Stimulated activated CD8-positive, alpha-beta memory T cell treated with anti-CD3 and anti-CD28 coated beads, Interleukin-12 subunit alpha, Interleukin-12 subunit beta, amount 100 ng/mL, for 24 hours (primary cell): ENCODE data around the gene NFATC2.

Experiments used
- DNase-seq: peaks from one replicate; pipeline ENCODE4 v3.0.0-alpha.2; 2020; ENCODE audit errors: extremely low read depth

Gene NFATC2

GRCh38 chr20:51391926-51392325, 150.6 kb downstream of the NFATC2 start:
- DNase-seq = no peak

DNA sequence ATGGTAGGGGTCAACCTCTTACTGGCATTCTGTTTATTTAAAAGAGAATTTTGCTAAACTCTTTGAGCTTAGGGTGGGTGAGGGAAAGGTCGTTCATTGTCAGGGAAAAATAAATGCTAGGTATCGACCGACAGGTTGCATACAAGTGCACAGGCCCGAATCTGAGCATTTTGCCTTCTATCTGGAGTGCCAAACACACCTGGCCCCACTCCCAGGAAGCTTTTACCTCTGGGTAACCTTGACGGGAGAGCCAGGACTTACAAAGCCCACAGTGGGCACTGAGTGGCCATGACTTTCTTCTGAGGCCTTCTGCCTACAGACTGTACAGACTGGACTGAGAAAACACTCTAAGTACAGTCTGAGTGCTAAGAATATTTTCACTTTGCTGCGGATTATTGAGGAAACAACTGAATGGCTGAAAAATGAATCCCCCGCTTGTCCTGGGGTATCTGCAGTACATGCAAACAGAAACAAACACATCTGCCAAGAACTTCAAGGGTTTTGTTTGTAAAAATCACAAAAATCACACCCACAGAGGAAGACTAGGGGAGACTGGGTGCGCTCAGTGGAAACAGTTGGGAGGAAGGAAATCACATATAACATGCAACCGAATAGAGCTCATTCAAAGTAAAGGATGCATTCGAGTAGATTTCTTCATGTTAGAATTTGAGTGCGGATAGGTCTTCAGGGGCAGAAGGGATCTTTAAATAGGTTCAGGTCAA, 152.8 kb downstream of the NFATC2 start:
- DNase-seq = no peak

- DNase-seq = no peak
Measured at GRCh38 chr20:51388756-51389542, 153.6 kb downstream of the NFATC2 start.

DNA sequence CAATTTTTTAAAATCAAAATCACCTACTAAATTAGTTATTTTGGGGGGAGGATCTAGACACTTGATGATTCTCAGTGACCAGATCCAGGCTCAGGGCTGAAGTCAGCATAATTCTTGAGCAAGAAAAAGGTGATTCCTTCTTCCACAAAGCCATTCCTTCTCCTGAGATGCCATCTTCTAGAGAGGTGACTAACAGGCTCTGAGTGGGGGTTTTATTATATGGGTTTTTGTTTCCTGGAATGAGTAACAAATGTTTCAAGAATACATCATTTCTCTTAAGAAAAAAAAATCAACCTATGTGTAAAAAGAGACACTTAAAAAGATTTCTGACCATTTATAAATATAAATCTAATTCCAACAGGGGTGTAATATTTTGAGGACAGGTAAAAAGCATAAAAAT, 154.3 kb downstream of the NFATC2 start:
- no peak for DNase-seq

GRCh38 chr20:51387125-51387875, 155.2 kb downstream of the NFATC2 start:
- no peak for DNase-seq

GRCh38 chr20:51386586-51386985, 155.9 kb downstream of the NFATC2 start:
- no peak for DNase-seq

DNA sequence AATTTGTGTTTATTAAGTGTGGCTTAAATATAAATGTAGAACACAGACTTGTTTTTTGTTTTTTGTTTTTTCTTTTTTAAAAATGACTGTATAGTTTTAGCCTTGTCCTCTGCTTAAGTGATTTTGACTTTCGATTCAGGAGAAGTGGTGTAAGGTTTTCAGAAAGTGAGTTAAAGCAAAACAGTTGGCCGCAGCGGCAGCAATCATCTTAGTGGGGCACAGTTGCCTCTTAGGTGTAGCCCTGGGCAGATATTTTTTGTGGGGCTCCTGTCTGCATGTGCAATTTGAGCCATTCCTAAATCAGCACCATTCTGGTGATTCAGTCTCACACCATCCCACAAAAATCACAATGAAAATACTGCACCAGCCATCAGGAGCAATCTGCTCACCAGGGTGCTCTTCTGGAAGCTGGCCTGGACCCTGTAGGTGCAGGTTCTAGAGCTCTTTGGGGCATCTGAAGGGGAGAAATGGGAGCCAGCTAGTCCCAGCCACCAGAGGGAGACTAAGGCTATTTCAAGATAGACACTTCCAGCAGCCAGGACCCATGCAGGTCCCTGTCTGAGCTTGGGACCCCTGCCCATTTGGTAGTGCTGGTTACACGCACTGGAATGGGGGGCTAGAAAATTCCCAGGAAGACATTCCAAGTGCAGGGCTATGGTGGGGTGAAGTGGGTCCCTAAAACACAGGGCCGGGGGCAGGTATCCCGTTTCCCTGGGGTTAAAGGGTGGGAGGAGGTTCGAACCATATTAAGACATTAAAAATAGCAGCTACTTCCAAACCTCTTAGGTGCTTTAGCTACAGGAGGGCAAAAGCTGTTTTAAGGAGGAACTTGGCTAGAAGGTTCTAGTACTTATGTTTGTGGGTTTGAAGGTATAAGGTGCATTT, 156.6 kb downstream of the NFATC2 start:
- DNase-seq = no peak

DNA sequence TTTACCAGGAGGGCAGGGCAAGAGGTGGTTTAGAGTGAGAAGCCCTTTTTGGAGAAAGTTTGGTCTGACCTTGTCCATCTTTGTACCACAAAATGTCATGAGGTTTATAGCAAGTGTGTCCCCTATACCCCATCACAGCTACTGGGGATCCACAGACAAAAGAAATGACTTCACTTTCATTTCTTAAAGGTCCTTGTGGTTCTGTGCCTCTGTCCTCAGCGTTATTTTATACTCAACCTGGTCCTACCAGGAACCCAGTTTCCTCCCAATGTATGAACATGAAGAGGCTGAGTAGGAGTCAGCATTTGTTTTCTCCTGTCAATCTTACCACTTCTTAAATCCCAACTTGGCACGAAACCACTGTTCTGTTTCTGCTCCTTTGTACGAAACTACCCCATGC, 157.6 kb downstream of the NFATC2 start:
- no peak for DNase-seq

DNA sequence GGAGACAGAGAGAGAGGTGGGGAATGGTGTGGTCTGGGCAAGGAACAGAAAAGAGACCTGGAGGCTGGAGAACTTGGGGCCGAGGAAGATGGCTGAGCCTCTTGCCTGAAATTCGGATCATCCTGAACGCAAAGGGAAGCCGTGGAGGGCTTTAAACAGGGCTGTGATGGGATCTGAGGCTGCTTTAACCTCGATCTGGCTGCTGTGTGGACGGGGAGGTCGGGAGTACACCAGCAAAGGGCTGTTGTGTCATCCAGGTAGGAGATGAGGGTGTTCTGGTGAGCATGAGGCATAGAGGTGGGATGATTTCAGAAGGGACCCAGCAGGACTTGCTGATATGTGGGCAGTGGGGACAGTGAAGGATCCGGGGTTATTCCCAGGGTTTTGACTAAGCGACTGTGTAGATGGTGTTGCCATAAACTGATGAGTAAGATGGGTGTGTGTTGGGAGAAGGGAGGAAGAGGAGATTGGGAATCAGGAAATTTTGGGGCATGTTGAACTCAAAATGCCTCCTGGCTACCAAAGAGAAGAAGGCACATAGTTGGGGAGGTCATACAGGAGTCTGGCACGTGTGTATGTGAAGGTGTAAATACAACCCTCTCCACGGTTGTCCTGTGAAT, 158.5 kb downstream of the NFATC2 start:
- no peak for DNase-seq

GRCh38 chr20:51382986-51383821, 159.3 kb downstream of the NFATC2 start:
- no peak for DNase-seq

DNA sequence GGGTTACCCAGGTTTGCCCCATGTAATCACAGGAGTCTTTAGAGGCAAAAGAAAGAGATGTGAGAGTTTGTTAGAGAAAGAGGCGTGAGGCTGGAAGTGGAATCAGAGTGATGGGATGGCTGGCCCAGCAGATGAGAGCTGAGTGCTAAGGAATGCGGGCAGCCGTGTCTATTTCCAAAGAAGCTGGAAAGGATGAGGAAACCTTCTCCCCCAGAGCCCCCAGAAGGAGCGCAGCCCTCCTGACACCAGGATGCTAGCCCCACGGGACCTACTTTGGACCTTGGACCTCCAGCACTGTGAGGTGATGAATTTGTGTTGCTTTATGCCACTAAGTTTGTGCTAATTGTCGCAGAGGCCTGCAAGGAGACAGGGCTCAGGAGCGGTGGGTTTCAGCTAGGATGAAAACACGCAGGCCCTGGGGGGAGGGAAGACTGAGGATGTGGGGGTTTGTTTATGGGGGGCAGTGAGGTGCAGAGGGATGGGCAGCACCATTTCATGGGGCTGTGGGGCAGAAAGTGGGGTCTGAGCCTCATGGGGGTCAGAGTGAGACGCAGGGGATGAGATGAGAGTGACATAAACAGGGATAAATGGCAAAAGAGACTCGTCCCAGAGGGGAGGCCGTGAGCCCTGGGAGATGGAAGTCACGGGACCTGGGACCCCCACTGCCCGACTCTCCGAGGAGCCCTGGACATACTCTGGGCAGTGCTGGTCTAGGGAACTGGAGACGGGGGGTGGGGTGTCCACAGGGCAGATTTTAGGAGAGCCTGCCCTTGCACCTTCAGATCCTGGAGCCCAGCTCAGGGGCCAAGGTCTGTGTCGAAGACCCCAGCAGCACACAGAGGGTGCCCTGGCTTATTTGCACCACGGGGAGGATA, 160.2 kb downstream of the NFATC2 start:
- no peak for DNase-seq

DNA sequence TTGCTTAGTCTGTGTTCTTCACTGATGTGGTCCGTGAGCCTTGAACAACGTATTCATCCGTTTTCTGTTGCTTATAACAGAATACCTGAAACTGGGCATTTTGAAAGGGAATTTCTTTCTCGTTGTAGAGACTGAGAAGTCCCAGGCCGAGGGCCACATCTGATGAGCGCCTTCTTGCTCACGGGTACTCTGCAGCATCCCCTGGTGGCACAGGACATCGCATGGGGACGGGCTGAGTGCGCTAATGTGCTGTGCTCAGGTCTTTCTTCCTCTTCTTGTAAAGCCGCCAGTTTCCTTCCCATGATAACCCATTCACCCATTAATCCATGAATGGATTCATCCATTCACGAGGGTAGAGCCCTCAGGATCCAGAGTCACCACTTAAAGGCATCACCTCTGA, 161.0 kb downstream of the NFATC2 start:
- no peak for DNase-seq

- DNase-seq = no peak
Measured at GRCh38 chr20:51380401-51381385, 161.8 kb downstream of the NFATC2 start.

DNA sequence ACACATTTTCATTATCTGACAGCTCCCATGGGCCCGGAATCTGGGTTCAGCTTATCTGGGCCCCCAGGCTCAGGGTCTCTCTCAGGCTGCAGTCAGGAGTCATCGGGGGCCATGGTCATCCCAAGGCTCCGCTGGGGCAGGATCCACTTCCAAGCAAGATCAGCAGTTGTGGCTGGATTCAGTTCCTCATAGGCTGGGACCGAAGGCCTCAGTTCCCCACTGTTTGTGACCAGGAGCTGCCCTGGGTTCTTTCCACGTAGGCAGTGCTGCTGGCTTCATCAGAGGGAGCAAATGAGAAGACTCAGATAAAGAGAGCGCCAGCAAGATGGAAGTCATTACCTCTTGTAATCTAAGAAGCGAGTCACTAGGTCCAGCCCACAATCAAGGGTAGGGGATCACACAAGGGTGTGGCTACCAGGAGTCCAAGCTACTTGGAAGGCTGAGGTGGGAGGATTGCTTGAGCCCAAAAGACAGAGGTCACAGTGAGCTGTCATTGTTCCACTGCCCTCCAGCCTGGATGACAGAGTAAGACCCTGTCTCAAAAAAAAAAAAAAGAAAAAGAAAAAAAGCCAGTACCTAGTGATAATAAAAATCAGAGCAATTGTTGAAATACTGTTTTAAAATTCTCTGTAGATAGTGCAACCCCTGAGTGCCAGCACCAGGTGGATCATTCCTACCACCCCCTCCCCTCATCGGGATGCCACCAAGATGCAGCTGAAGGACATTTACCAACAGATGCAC, 162.7 kb downstream of the NFATC2 start:
- no peak for DNase-seq

DNA sequence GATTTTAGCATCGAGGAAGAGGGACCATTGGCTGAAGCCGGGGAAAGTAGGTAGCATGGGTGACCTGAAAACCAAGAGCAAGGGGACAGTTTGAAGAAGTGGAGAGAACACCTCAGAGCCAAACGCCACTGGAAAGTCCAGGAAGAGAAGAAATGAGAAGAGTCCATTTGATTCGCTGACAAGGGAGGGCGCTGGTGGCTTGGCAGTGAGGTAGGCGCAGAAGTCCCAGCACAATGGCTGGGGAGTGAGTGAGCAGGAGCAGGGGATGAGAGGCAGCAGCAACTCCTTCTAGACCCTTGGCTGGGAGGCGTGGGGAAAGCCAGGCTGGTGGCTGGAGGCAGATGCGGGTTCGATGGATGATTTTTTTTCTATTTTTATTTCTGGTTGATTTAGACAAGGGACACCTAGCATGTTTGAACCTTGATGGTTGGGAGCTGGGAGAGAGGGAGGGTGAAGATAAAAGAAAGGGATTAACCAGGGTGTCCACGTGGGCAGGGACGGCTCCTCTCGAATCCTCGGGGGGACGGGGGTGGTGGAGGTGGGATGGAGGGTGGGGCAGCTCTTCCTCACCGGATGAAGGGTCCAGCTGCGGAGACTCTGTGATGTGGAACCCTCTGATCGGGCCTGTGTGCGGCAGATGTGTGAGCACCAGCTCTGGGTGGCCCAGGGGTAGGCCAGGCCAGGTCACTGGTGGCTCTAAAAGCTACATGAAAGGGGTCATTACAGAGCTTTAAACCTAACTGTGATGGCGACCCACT, 164.2 kb downstream of the NFATC2 start:
- no peak for DNase-seq

GRCh38 chr20:51377132-51377531, 165.4 kb downstream of the NFATC2 start:
- no peak for DNase-seq

DNA sequence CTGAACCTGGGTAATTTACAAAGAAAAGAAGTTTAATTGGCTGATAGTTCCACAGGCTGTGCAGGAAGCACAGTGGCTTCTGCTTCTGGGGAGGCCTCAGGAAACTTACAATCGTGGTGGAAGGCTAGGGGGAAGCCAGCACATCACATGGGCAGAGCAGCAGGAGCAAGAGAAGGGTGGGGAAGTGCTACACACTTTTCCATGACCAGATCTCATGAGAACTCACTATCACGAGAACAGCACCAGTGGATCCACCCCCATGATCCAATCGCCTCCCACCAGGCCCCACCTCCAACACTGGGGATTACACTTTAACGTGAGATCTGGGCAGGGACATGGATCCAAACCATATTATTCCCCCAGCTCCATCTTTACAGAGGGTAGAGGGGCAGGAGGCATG, 166.4 kb downstream of the NFATC2 start:
- DNase-seq = no peak
